Upper lobe of left lung (tissue), 6 donors: Measurements from ENCODE around the gene CYLC2. TPM values are rescaled to one million over a fixed set of nuclear protein-coding genes. Genes with fewer than 3 reads are reported as not detected.

ENCODE experiments used
- ATAC-seq, 2 donors: fragments of 200-7000 bp; cut with Tn5 transposase; one replicate each; pipeline ENCODE4 v1.9.1; 2022; ENCODE audit warnings: mild to moderate bottlenecking in 2 of 2, moderate library complexity in 2 of 2; ENCODE audit not compliant: low FRiP score in 2 of 2
- DNase-seq, 2 donors: peaks; one replicate each; pipeline ENCODE4 v3.0.0-alpha.2; 2019 to 2020
- H3K27ac ChIP-seq, 4 donors: fragments of 200-600 bp; sonication (generic); one replicate each; pipeline ENCODE4 v1.5.1; 2016 to 2019
- H3K27me3 ChIP-seq, 4 donors: fragments of 200-600 bp; sonication (generic); one replicate each; pipeline ENCODE4 v1.5.1; 2017 to 2019
- H3K36me3 ChIP-seq, 4 donors: fragments of 200-600 bp; sonication (generic); one replicate each; pipeline ENCODE4 v1.5.1; 2016 to 2019
- H3K4me1 ChIP-seq, 4 donors: fragments of 200-600 bp; sonication (generic); one replicate each; pipeline ENCODE4 v1.5.1; 2018 to 2019
- H3K4me3 ChIP-seq, 4 donors: fragments of 200-600 bp; sonication (generic); one replicate each; pipeline ENCODE4 v1.5.1; 2017 to 2019; ENCODE audit warnings: mild to moderate bottlenecking in 2 of 4, moderate library complexity in 1 of 4
- H3K9me3 ChIP-seq, 4 donors: fragments of 200-600 bp; sonication (generic); one replicate each; pipeline ENCODE4 v1.5.1; 2018 to 2019
- CTCF ChIP-seq, 6 experiments: fragments of 450-650 bp in 4 of 6; fragments of 200-600 bp in 2 of 6; sonication (generic) in 2 of 6; IDR thresholded peaks; one replicate each; pipeline ENCODE4 v1.5.1; 2016 to 2019; ENCODE audit warnings: antibody characterized with exemption in 6 of 6
- EP300 ChIP-seq, 4 donors: sonication (generic); formaldehyde crosslinking; IDR thresholded peaks; one replicate each; pipeline ENCODE4 v1.5.1; 2017; ENCODE audit warnings: antibody characterized with exemption in 4 of 4, control low read depth in 2 of 4
- POLR2A ChIP-seq, 4 donors: fragments of 450-650 bp; IDR thresholded peaks; one replicate each; pipeline ENCODE4 v1.5.1; 2016 to 2017; ENCODE audit warnings: antibody characterized with exemption in 4 of 4, mild to moderate bottlenecking in 2 of 4
- POLR2AphosphoS5 ChIP-seq, 2 donors: sonication (generic); formaldehyde crosslinking; IDR thresholded peaks; one replicate each; pipeline ENCODE4 v1.5.1; 2017; ENCODE audit warnings: antibody characterized with exemption in 2 of 2
- WGBS, 2 donors: methylation state at CpG; one replicate each; pipeline ENCODE4 v1.1.5; 2017 to 2018; 5-methylcytosine and 5-hydroxymethylcytosine counted together
- total RNA-seq, 6 donors: library from RNA; depleted of rRNA in 4 of 6; stranded (reverse); fragments of >200 nt in 4 of 6; gene quantifications; one replicate each; pipeline versions ENCODE4 v1.1.0 to v1.2.1, GENCODE V29; 2016 to 2021
- donor health status: DM: no; HTN: no; CAD: no; lungs with moderate emphysema.
- donor health status: DM: no; HTN: yes; CAD: no; lungs with severe emphysema.

CYLC2 gene
- total RNA-seq, 6 donors from 2014 or later = not detected

DNA sequence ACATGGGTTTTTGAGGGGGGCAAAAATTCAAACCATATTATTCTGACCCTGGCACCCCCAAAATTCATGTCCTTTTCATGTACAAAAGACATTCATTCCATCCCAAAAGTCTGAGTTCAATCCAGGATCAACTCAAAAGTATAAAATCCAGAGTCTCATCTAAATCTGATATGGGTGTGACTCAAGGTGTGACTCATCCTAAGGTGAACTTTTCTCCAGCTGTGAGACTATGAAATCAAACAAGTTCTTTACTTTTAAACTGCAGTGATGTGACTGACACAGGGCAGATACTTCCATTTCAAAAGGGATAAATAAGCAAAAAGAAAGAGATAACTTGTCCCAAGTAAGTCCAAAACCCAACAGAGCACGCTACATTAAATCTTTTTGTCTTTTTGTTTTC is 20.6 kb upstream of the CYLC2 start:
- TF ChIP-seq EP300 (IDR thresholded peaks at IDR 0.05) (no peak), CTCF (IDR thresholded peaks at IDR 0.05) (no peak), POLR2A (IDR thresholded peaks at IDR 0.05) (no peak), POLR2AphosphoS5 (IDR thresholded peaks at IDR 0.05) (no peak)
- 77 to 84% methylated on average over 1 of the region's 1 CpG for WGBS, 2 donors
- DNase-seq (no peak), ATAC-seq (no peak)
- Histone ChIP-seq H3K4me3 (no peak overlapping the region), H3K27me3 (no peaks in the 10 kb centered on the region), H3K9me3 (peaks cover 0 to 11% (median 6%) of the 10 kb centered on the region in 4 donors), H3K36me3 (no peaks in the 10 kb centered on the region), H3K27ac (no peak overlapping the region), H3K4me1 (no peaks in the 10 kb centered on the region)

DNA sequence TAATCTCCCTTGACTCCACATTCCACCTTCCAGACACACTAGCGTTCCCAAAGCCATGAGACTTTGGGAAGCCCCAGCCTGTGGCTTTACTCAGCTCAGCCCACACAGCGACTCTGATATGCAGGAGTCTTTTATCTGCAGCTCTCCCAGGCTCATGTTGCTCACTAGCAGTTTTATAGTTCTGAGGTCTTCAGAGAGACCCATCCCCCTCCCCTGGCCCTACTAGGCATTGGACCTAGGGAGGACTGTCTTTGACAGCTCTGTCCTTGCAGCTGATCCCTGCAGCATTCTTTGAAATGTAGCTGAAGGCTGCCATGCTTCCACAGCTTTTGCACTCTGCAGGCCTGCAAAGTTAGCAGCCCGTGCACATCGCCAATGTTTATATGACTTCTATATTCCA is 19.9 kb upstream of the CYLC2 start:
- H3K27me3 ChIP-seq = no peaks in the 10 kb centered on the region
- no peaks in the 10 kb centered on the region for H3K4me1 ChIP-seq
- ATAC-seq (no peak), DNase-seq (no peak)
- TF ChIP-seq EP300 (IDR thresholded peaks at IDR 0.05) (no peak), CTCF (IDR thresholded peaks at IDR 0.05) (no peak), POLR2A (IDR thresholded peaks at IDR 0.05) (no peak), POLR2AphosphoS5 (IDR thresholded peaks at IDR 0.05) (no peak)
- no peaks in the 10 kb centered on the region for H3K36me3 ChIP-seq
- peaks cover 0 to 11% (median 4%) of the 10 kb centered on the region in 4 donors for H3K9me3 ChIP-seq
- H3K27ac ChIP-seq = no peak overlapping the region
- H3K4me3 ChIP-seq = no peak overlapping the region
- 41 to 82% methylated on average over 2 to 4 of the region's 4 CpGs for WGBS, 2 donors

DNA sequence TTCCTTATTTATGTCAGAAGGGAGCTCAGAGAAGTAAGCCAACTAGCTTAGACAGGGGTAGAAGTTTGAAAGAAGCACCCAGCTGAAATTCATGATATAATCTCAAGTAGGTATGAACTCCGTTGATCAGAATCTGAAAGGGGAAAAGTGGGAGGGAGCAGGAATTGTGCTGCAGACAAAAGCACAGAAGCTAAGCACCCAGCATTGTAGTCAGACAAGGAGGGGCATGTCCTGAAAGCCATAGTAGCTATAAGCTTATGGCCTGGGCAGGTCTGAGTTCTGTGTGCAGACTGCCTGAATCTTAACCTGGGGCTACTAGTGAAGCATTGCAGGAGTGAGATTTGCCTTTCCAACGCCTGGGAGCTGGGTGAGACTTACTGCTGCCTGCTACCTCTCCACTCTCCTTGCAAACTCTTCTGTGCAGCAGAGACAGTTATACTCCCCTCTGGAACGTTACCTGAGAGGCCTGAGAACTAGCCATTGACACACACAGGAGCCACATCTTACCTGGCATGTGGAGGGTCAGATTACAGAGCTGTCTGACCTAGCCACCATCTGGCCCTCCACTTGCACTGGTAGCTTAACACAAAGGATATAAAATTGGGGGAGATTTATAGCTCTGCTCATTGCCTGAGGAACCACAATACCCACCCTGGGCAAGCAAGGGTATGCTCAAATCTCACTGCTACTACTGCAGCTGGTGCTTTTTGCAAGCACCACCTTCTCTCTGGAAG is 9.8 kb upstream of the CYLC2 start:
- H3K4me3 ChIP-seq = no peak overlapping the region
- H3K36me3 ChIP-seq = no peaks in the 10 kb centered on the region
- TF ChIP-seq POLR2AphosphoS5 (IDR thresholded peaks at IDR 0.05) (no peak), CTCF (IDR thresholded peaks at IDR 0.05) (no peak), EP300 (IDR thresholded peaks at IDR 0.05) (no peak), POLR2A (IDR thresholded peaks at IDR 0.05) (no peak)
- H3K27me3 ChIP-seq = no peaks in the 10 kb centered on the region
- DNase-seq = no peak
- H3K4me1 ChIP-seq = no peaks in the 10 kb centered on the region
- ATAC-seq = no peak
- no peak overlapping the region for H3K27ac ChIP-seq
- no peaks in the 10 kb centered on the region for H3K9me3 ChIP-seq
- 56 to 73% methylated on average over 2 to 3 of the region's 3 CpGs for WGBS, 2 donors

DNA sequence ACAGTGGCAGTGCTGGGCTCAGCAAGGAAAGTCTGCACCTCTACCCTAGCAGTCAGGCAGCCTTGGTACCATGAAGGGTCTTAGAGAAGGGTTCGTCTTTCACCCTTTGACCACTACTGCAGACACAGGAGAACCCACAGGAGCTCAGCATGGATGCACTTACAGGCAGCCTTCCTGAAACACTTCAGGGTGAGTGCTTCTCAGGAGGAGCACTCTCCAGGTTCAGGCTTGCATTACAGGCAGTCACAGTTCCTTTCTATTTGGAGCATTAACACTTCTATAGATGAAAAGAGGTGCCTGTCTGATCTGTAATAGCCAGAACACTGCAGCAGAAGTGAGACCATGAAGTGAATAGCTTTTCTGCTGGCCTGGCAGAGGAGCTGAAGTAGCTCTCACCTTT is 8.7 kb upstream of the CYLC2 start:
- Histone ChIP-seq H3K27ac (no peak overlapping the region), H3K27me3 (no peaks in the 10 kb centered on the region), H3K36me3 (no peaks in the 10 kb centered on the region), H3K4me1 (no peaks in the 10 kb centered on the region), H3K9me3 (no peaks in the 10 kb centered on the region), H3K4me3 (no peak overlapping the region)
- 86% methylated on average over 1 of the region's 1 CpG; no CpG with 5 or more reads in 1 of the 2 donors for WGBS, 2 donors
- no peak for ATAC-seq
- DNase-seq = no peak
- TF ChIP-seq POLR2AphosphoS5 (IDR thresholded peaks at IDR 0.05) (no peak), EP300 (IDR thresholded peaks at IDR 0.05) (no peak), CTCF (IDR thresholded peaks at IDR 0.05) (no peak), POLR2A (IDR thresholded peaks at IDR 0.05) (no peak)

- no peaks in the 10 kb centered on the region for H3K4me1 ChIP-seq
- no peak for DNase-seq
- ATAC-seq = no peak
- H3K36me3 ChIP-seq = no peaks in the 10 kb centered on the region
- H3K9me3 ChIP-seq = no peaks in the 10 kb centered on the region
- no peak overlapping the region for H3K27ac ChIP-seq
- no peaks in the 10 kb centered on the region for H3K27me3 ChIP-seq
- no peak for TF ChIP-seq POLR2AphosphoS5 (IDR thresholded peaks at IDR 0.05)
- TF ChIP-seq EP300 (IDR thresholded peaks at IDR 0.05) = no peak
- no peak for TF ChIP-seq POLR2A (IDR thresholded peaks at IDR 0.05)
- no peak overlapping the region for H3K4me3 ChIP-seq
- 85 to 91% methylated on average over 1 of the region's 1 CpG for WGBS, 2 donors
Measured at GRCh38 chr9:103003689-103004088, 8.6 kb downstream of the CYLC2 start.
